SK-N-MC (cell line): ENCODE results near the gene ZFHX2.

ENCODE experiments used
- DNase-seq: peaks from one replicate; pipeline ENCODE4 v3.0.0-alpha.2; 2011; ENCODE audit warnings: low read depth, low spot score
- H3K27ac ChIP-seq: fragments of 200-600 bp; sonication (generic); 2 replicates; pipeline ENCODE4 v1.5.1; 2016; ENCODE audit warnings: mixed run types
- H3K36me3 ChIP-seq: fragments of 200-600 bp; sonication (generic); 2 replicates; pipeline ENCODE4 v1.6.1; 2017; ENCODE audit warnings: antibody characterized with exemption, low read length, mixed read lengths; ENCODE audit not compliant: insufficient read depth
- H3K4me3 ChIP-seq: fragments of 200-600 bp; sonication (generic); 2 replicates; pipeline ENCODE4 v1.5.1; 2016
- H3K9ac ChIP-seq: fragments of 200-600 bp; sonication (generic); 2 replicates; pipeline ENCODE4 v1.8.0; 2017; ENCODE audit warnings: mixed run types, mixed read lengths; ENCODE audit not compliant: insufficient read length
- H3K9me3 ChIP-seq: fragments of 200-600 bp; sonication (generic); 2 replicates; pipeline ENCODE4 v1.6.1; 2017; ENCODE audit warnings: low read depth, mild to moderate bottlenecking, antibody characterized with exemption, low read length, moderate library complexity, mixed read lengths
- EZH2 ChIP-seq: fragments of 200-600 bp; sonication (generic); IDR thresholded peaks from one replicate; pipeline ENCODE4 v1.6.1; 2017; ENCODE audit warnings: antibody characterized with exemption
- FOXP2 ChIP-seq: optimal IDR thresholded peaks from 2 replicates; pipeline ENCODE3; 2011; ENCODE audit warnings: mild to moderate bottlenecking, moderate library complexity; ENCODE audit not compliant: insufficient read depth; ENCODE audit errors: extremely low read length, control extremely low read depth
- POLR2AphosphoS5 ChIP-seq: IDR thresholded peaks from 2 replicates; pipeline ENCODE4 v1.6.1; 2012; ENCODE audit warnings: mild to moderate bottlenecking, low read depth, low read length, borderline replicate concordance

ZFHX2 gene

DNA sequence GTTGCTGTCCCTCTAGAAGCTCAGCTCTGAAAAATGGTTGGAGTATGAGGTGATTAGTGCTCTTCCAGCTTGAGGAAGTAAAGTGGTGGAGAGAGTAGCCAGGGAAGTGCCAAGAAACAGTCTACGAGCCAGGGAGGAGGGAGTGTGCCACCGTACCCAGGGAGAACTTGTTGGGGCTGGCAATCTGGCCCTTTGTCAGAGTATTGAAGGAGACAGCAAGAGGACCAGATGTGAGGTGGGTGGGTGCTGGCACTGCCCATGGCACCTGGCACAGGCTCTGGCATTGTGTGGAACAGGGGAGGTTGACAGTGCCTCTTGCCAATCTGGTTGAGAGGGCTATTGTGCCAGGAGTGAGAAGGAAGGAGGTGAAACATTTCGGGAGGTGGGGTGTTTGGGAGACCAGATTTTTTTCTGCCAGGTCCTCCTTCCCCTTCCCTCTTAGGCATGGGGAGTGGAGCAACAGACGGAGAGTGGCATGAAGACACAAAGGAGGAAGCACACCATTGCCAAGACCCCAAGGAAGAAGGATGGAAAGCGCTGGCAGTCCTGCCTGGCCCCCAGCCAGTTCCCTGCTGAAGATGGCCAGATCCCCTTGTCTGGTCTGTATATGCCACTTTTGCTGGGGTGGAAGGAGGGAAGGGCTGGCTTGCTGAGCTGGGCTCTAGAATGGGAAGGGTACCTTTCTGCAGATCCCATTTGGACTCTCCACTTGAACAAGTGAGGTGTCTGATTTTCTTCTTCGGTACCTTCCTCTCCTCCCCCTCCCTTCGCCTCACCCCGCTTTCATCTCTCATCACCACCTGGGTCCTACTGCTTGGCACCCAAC is 37.5 kb downstream of the ZFHX2 start:
- Histone ChIP-seq H3K27ac (no peak overlapping the region), H3K36me3 (no peaks in the 10 kb centered on the region), H3K9ac (no peak overlapping the region), H3K4me3 (no peak overlapping the region), H3K9me3 (no peaks in the 10 kb centered on the region)
- DNase-seq: no peak
- no peak for TF ChIP-seq POLR2AphosphoS5
- TF ChIP-seq EZH2: no peak

DNA sequence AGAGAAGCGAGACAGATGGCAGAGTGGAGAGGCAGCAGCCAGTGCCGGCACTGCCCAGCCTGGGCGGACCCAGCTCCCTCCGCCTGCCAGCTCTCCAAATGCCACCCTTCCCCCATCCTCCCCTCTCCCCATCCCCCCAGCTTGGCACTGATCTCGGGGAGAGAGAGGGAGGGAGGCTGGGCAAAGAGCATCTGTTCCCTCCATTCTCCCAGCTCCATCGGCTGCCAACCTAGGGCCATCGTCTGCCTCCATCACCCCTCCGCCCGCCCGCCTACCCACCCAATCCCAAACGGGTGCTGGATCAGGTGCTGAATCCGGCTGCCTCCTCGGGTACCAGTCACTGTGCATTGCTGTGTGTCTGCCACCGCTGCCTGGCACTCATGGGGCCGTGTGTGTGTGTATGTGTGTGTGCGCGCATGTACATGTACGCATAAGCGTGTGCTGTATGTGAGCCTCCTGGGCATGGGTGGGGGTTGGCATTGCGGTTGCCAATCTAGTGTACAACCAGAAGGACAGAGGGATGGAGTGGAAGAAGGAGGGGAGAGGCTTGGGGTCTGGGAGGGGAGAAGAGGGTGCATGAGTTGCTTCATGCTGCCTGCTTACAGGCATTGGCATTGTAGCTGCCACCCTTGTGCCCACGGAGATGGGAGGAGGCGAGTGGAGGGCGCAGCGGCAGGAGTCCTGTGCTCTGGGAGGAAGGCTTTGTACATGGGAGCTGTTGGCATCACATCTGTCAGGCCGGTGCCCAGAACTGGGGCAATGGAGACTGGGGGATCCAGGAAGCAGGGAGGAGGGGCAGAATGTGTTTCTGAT is 38.4 kb downstream of the ZFHX2 start:
- Histone ChIP-seq H3K36me3 (no peaks in the 10 kb centered on the region), H3K27ac (no peak overlapping the region), H3K9me3 (no peaks in the 10 kb centered on the region), H3K4me3 (no peak overlapping the region), H3K9ac (no peak overlapping the region)
- TF ChIP-seq FOXP2 (no peak), POLR2AphosphoS5 (no peak), EZH2 (no peak)
- DNase-seq: no peak

DNA sequence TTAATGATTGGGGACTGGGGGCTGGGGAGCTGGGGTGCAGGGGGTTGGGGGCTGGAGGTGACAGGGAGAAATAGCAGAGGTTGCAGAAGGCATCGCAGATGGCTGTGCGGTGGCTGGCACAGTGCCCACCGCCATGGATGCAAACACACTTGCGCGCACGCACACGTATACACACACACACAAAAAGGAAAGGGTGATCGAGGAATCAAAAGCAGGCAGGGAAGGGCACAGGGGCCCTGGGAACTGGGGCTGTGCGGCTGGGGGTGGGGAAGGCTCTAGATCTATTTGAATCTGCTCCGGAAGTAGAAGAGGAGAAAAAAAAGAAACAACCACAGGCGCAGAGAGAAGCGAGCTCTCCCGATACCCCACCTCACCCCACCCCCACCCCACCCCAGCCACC is 39.4 kb downstream of the ZFHX2 start:
- Histone ChIP-seq H3K36me3 (no peaks in the 10 kb centered on the region), H3K9me3 (no peaks in the 10 kb centered on the region), H3K4me3 (peak overlapping the region; percentile 64), H3K9ac (no peak overlapping the region), H3K27ac (no peak overlapping the region)
- TF ChIP-seq EZH2: no peak
- TF ChIP-seq FOXP2: no peak
- no peak for TF ChIP-seq POLR2AphosphoS5
- no peak for DNase-seq

DNA sequence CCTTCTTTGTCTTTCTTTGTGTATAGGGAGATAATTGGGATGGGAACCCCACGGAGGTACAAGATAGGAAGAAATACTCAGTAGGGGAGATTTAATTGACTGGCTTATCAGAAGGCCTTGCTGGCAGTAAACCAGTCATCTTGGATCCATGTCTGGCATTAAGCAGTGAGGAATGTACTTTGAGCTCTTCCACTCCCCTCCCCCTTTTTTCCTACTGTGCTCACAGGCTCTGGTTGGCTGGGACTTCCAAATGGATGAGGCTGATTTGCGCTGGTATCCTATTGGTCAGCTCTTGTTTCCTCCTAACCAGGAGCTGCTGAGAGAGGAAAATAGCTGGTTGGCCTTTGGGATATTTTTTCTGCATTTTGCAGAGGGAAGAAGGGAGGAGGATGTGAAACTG is 57.3 kb downstream of the ZFHX2 start:
- DNase-seq: no peak
- H3K9me3 ChIP-seq: no peaks in the 10 kb centered on the region
- H3K4me3 ChIP-seq: no peak overlapping the region
- no peak overlapping the region for H3K9ac ChIP-seq
- H3K27ac ChIP-seq: no peak overlapping the region
- H3K36me3 ChIP-seq: no peaks in the 10 kb centered on the region
- TF ChIP-seq EZH2 (no peak), FOXP2 (no peak), POLR2AphosphoS5 (no peak)

DNA sequence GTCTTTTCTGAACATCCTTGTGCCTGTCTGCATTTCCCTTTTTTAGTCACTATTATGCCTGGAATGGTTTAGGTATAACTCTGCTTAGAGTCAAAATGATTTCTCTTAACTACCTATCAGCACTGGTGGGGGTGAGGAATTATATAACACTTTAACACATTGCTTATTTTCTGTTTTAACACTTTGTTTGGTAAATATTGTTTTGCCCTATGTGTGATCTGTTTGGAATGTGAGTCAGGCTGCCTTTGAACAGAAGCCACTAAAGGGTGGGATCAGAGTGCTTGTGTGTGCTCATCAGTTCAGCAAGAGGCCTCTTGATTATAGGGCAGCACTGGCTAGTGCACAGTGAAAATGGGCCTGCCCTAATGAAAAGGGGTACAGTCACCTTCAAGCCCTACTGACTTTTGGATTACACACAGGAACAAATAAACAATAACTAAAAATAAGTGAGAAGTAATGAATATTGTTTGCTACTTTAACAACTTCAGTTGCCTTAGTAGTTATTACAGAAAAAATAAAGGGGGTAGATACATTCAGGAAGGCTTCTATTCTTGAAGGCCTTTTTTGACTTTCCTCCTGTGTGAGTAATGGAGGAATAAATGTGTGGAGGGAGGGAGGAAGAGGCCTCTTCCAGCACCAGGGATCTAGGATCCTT is 58.8 kb downstream of the ZFHX2 start:
- Histone ChIP-seq H3K36me3 (no peaks in the 10 kb centered on the region; the same call in 1 of the 2 replicates), H3K27ac (no peak overlapping the region), H3K9me3 (no peaks in the 10 kb centered on the region), H3K9ac (no peak overlapping the region), H3K4me3 (no peak overlapping the region)
- TF ChIP-seq POLR2AphosphoS5 (no peak), FOXP2 (no peak), EZH2 (no peak)
- DNase-seq: no peak

DNA sequence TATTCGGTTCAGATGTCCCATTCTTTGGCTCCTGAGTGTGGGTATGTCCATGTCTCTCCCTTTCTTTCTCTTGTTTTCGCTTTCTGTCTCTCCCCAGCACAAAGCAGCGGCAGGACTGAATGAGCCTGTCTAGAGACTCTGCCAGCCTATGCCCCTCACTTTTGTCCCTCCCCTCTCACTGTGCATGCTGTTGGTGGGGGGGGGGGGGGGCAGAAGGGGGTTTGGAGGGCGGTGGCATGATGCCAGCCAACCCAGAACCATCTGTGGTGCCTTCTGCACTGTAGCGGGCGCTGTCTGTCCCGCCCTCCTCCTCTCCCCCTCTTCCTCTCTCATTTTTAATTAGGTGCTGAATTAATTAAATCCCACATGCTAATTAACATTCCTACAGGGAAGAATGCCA is 64.3 kb downstream of the ZFHX2 start:
- Histone ChIP-seq H3K9ac (no peak overlapping the region), H3K4me3 (no peak overlapping the region)

DNA sequence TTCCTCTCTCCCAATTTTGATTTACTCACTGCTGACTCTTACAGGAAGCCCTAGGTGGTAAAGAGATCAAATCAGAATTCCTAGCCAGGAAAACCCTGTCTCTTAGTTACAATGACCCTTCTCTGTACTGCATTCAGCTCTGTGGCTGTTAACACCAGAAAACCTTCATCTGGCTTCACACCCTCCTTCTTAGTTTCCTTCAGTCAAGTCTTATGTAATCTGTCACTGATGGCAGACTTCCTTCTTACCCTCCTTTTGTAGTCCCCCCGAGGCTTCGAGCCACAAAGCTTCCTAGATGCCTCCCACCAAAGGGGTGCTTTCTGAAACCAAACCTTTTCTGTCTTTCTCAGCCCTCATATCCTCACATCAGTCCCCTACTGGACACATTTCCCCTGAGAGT is 65.5 kb downstream of the ZFHX2 start:
- Histone ChIP-seq H3K9ac (no peak overlapping the region), H3K4me3 (no peak overlapping the region), H3K9me3 (no peaks in the 10 kb centered on the region), H3K27ac (no peak overlapping the region), H3K36me3 (peaks cover 9% of the 10 kb centered on the region)
- DNase-seq: no peak
- TF ChIP-seq FOXP2 (no peak), POLR2AphosphoS5 (no peak), EZH2 (no peak)

More for the DNA sequence above, 64.3 kb downstream of the ZFHX2 start:
- TF ChIP-seq POLR2AphosphoS5: no peak
- no peak for TF ChIP-seq EZH2
- no peak for TF ChIP-seq FOXP2
- no peak for DNase-seq
- H3K27ac ChIP-seq: no peak overlapping the region
- peaks cover 5% of the 10 kb centered on the region; the same call in 1 of the 2 replicates for H3K36me3 ChIP-seq
- no peaks in the 10 kb centered on the region for H3K9me3 ChIP-seq

DNA sequence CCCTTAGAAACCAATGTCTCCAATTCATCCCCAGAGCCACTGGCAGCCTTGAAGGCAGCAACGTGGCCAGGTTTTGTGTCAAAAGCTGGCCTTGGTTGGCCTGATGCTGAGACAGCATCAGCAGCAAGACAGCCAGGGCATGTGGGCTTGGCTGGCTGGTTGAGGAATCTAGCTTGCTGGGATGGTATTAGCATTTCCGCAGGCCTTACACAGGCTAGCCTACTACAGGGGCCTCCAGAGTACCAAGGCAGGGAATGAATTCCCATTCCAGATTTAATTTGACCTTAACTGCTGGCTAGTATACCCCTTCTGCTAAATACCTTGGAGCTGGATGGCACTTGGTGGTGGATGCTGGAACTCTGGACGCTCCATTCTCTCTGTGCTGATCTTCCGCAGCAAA is 66.2 kb downstream of the ZFHX2 start:
- no peak for TF ChIP-seq EZH2
- TF ChIP-seq POLR2AphosphoS5: no peak
- no peak for TF ChIP-seq FOXP2
- Histone ChIP-seq H3K27ac (no peak overlapping the region), H3K9me3 (no peaks in the 10 kb centered on the region), H3K9ac (no peak overlapping the region), H3K4me3 (no peak overlapping the region), H3K36me3 (peaks cover 15% of the 10 kb centered on the region)
- no peak for DNase-seq
